ENCODE data around the gene MGAT4C. TPM values are rescaled to one million over a fixed set of nuclear protein-coding genes. Genes with fewer than 3 reads are reported as not detected.

Gene MGAT4C
- total RNA-seq, 1 experiment from 2014 or later = not detected

GRCh38 chr12:86198696-86199444, 57.3 kb downstream of the MGAT4C start:
- Histone ChIP-seq H2AFZ (ENCODE audit: low read length) (no peak overlapping the region), H3K9me3 (ENCODE audit: low read length) (no peaks in the 10 kb centered on the region), H3K4me1 (ENCODE audit: insufficient read depth, low read length) (peaks cover 4% of the 10 kb centered on the region; the same call in 1 of the 2 replicates), H3K27ac (ENCODE audit: low read length) (no peak overlapping the region), H3K27me3 (ENCODE audit: low read length) (no peaks in the 10 kb centered on the region), H3K36me3 (ENCODE audit: low read depth, low read length) (no peaks in the 10 kb centered on the region), H3F3A (ENCODE audit: low read length, unreplicated experiment) (no peaks in the 10 kb centered on the region), H3K4me2 (ENCODE audit: low read length) (no peak overlapping the region), H3K9me2 (replicated peaks; ENCODE audit: low read length) (no peaks in the 10 kb centered on the region), H3K79me2 (ENCODE audit: low read length) (no peaks in the 10 kb centered on the region), H4K20me1 (ENCODE audit: low read length) (no peaks in the 10 kb centered on the region), H3K4me3 (ENCODE audit: low read length) (no peak overlapping the region), H3K9ac (ENCODE audit: low read length) (no peak overlapping the region)
- ChIA-PET CTCF (no interaction called here), POLR2A (ENCODE audit: unreplicated experiment) (no interaction called here)
- no peak for ATAC-seq
- TF ChIP-seq CTCF (conservative IDR thresholded peaks at IDR 0.05; ENCODE audit: low read depth, low read length) (no peak), EZH2 (IDR thresholded peaks at IDR 0.05; ENCODE audit: low read length, unreplicated experiment) (no peak), EZH2phosphoT487 (IDR thresholded peaks at IDR 0.05; ENCODE audit: borderline replicate concordance, low read length) (no peak)
- intact Hi-C loops (cut with micrococcal nuclease) = no loop called here
- no peak for DNase-seq
- no TSS peak for BruUV-seq (replicated peaks)

- Histone ChIP-seq H3K9ac (ENCODE audit: low read length) (no peak overlapping the region), H3K36me3 (ENCODE audit: low read depth, low read length) (no peaks in the 10 kb centered on the region), H3K4me3 (ENCODE audit: low read length) (no peak overlapping the region), H4K20me1 (ENCODE audit: low read length) (no peaks in the 10 kb centered on the region), H3K9me2 (replicated peaks; ENCODE audit: low read length) (no peaks in the 10 kb centered on the region), H3K27ac (ENCODE audit: low read length) (no peak overlapping the region), H3F3A (ENCODE audit: low read length, unreplicated experiment) (no peaks in the 10 kb centered on the region), H3K79me2 (ENCODE audit: low read length) (no peaks in the 10 kb centered on the region), H3K9me3 (ENCODE audit: low read length) (no peaks in the 10 kb centered on the region), H2AFZ (ENCODE audit: low read length) (no peak overlapping the region), H3K27me3 (ENCODE audit: low read length) (no peaks in the 10 kb centered on the region), H3K4me1 (ENCODE audit: insufficient read depth, low read length) (peaks cover 6% of the 10 kb centered on the region; the same call in 1 of the 2 replicates), H3K4me2 (ENCODE audit: low read length) (no peak overlapping the region)
- ATAC-seq (no peak), DNase-seq (no peak)
- ChIA-PET POLR2A (ENCODE audit: unreplicated experiment) (no interaction called here), CTCF (no interaction called here)
- intact Hi-C loops (cut with micrococcal nuclease) = no loop called here
- no TSS peak for BruUV-seq (replicated peaks)
- TF ChIP-seq EZH2phosphoT487 (IDR thresholded peaks at IDR 0.05; ENCODE audit: borderline replicate concordance, low read length) = no peak
- TF ChIP-seq EZH2 (IDR thresholded peaks at IDR 0.05; ENCODE audit: low read length, unreplicated experiment) = no peak
- no peak for TF ChIP-seq CTCF (conservative IDR thresholded peaks at IDR 0.05; ENCODE audit: low read depth, low read length)
These were observed 59.7 kb downstream of the MGAT4C start for GRCh38 chr12:86196465-86196864.

GRCh38 chr12:86194721-86195120, 61.5 kb downstream of the MGAT4C start:
- no peak for DNase-seq
- no peak for ATAC-seq
- Histone ChIP-seq H3K79me2 (ENCODE audit: low read length) (no peaks in the 10 kb centered on the region), H3F3A (ENCODE audit: low read length, unreplicated experiment) (no peaks in the 10 kb centered on the region), H3K4me3 (ENCODE audit: low read length) (no peak overlapping the region), H4K20me1 (ENCODE audit: low read length) (no peaks in the 10 kb centered on the region), H2AFZ (ENCODE audit: low read length) (no peak overlapping the region), H3K9ac (ENCODE audit: low read length) (no peak overlapping the region), H3K9me3 (ENCODE audit: low read length) (no peaks in the 10 kb centered on the region), H3K4me2 (ENCODE audit: low read length) (no peak overlapping the region), H3K27me3 (ENCODE audit: low read length) (no peaks in the 10 kb centered on the region), H3K36me3 (ENCODE audit: low read depth, low read length) (no peaks in the 10 kb centered on the region), H3K4me1 (ENCODE audit: insufficient read depth, low read length) (peaks cover 6% of the 10 kb centered on the region; the same call in 1 of the 2 replicates), H3K9me2 (replicated peaks; ENCODE audit: low read length) (no peaks in the 10 kb centered on the region), H3K27ac (ENCODE audit: low read length) (no peak overlapping the region)
- intact Hi-C loops (cut with micrococcal nuclease) = no loop called here
- ChIA-PET POLR2A (ENCODE audit: unreplicated experiment) (no interaction called here), CTCF (no interaction called here)
- no TSS peak for BruUV-seq (replicated peaks)
- no peak for TF ChIP-seq EZH2 (IDR thresholded peaks at IDR 0.05; ENCODE audit: low read length, unreplicated experiment)
- no peak for TF ChIP-seq CTCF (conservative IDR thresholded peaks at IDR 0.05; ENCODE audit: low read depth, low read length)
- no peak for TF ChIP-seq EZH2phosphoT487 (IDR thresholded peaks at IDR 0.05; ENCODE audit: borderline replicate concordance, low read length)

All from PC-3 (cell line).